Ureter (tissue), 1 donor: ENCODE results near the gene DUS1L. TPM values are rescaled to one million over a fixed set of nuclear protein-coding genes. Genes with fewer than 3 reads are reported as not detected.

ENCODE experiments used
- DNase-seq: peaks from one replicate; pipeline ENCODE4 v3.0.0-alpha.2; 2020; ENCODE audit warnings: low spot score
- total RNA-seq: library from RNA; stranded (reverse); gene quantifications from one replicate; pipeline ENCODE4 v1.2.4, GENCODE V29; 2023
- donor health status: DM: yes; HTN: yes; CAD: no.

The DUS1L gene
- total RNA-seq, 1 donor from 2014 or later = 158 TPM

DNA sequence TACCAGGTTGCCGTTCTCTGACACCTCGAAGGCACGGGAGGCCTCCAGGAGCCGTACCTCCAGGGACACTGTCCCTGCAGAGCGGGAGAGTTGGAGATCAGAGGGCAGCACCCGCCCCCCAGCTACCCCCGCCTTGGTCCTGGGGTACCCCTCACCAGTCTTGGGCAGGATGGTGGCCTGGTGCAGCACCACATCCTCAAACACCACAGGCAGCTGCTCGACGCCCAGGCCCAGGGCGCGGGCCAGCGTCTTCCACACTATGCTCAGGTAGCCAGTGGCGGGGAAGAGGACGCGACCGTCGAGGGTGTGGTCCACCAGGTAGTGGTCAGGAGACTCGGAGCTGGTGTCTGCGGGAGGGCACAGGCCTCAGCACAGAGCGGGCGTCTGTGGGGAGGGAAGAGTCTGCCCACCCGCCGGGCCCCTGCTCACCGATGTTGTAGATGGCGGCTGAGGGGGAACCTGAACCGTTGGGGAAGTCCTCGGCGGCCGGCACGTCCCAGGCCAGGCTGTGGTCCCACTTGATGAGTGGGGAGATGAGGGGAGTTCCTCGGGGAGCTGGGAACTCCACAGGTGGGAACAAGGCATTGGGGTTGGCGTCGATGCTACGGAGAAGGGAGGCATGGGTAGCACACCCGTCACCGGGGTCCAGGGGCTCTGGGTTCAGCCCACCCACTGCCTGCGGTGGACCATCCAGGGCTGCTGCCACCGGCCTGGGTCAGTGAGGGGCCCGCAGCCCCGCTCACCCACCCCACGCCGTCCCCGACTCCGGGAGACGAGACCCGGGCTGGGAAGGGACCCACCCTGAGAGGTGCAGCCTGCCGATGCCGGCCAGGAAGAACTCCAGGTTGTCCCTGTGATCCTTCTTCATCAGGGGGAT is 22.6 kb upstream of the DUS1L start:
- DNase-seq = no peak

DNA sequence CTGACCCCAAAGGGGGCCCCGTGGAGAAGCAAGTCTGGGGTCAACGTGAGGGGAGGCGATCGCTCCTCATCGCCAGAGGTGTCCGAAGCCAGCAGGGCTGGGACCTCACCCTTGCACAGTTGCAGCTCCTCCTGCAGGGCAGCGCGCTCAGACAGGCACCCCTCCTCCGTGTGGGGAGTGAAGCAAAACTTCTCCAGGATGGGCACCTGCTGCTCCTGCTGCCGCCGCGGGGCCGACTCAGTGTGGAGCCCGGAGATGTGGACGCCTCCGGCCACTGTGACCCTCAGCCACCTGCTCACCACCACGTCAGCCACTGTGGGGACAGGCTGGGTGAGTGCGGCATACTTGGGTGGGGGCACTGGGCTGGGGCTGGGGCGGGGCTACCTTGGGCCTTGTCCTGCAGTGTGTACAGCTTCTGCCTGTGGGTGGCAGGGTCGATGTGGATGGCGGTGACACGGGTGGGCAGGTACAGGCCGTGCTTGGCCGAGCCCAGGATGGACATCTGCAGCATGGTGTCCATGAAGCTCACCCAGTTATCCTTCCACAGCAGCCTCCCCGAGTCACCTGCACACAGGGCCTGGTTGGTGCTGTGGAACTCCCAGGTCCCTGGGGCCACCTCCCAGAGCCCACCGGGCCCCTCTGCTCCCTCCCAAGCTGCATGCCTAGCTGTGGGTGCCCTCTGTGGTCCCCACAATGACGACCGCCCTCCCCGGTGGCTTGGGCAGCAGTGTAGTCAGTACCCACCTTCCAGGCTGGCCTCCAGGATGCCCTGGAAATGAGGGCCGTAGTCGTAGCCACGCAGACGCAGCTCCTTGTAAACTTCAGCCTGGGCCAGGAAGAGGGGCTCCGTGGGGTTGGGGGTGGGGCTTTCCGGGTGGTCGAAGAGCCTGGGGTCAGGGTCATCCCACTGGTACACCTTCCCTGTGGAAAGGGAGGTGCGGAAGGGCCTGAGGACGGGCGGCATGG is 21.6 kb upstream of the DUS1L start:
- no peak for DNase-seq

DNA sequence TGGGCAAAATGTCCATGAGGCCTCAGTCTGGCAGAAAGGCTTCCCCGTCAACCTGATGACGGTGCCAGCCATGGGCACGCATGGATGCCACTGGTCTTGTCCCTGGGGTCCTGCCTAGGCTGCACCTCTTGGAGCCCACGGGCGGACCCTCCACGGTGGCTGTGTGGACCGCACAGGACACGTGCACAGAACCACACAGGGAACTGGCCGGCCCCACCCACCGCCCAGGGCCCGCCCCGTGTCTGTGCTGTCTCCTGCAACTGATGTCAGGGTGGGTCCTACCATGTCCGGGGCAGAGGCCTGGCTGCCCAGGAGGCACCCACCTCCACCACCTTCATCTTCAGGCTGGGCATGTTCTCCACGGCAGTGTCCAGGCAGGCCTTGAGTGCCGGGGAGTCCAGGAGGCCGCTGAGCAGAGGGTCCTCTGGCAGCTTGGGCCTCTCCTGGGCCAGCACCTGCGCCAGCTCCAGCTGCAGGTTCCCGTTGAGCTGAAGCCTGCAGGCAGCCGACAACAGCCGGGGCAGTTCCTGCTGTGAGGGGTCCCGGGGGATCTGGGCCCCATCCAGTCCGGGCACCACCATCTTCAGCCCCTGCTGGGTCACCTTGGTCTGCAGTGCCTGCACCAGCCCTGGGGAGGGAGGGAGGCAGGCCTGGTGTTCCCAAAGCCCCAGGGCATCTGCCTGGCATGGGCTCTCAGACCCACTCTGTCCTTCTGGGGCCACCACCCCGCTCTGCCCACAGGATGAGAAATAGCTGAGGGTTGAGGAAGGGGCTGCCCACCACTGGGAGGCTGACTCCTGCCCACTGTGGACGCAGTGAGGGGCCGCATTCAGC is 20.5 kb upstream of the DUS1L start:
- no peak for DNase-seq

DNA sequence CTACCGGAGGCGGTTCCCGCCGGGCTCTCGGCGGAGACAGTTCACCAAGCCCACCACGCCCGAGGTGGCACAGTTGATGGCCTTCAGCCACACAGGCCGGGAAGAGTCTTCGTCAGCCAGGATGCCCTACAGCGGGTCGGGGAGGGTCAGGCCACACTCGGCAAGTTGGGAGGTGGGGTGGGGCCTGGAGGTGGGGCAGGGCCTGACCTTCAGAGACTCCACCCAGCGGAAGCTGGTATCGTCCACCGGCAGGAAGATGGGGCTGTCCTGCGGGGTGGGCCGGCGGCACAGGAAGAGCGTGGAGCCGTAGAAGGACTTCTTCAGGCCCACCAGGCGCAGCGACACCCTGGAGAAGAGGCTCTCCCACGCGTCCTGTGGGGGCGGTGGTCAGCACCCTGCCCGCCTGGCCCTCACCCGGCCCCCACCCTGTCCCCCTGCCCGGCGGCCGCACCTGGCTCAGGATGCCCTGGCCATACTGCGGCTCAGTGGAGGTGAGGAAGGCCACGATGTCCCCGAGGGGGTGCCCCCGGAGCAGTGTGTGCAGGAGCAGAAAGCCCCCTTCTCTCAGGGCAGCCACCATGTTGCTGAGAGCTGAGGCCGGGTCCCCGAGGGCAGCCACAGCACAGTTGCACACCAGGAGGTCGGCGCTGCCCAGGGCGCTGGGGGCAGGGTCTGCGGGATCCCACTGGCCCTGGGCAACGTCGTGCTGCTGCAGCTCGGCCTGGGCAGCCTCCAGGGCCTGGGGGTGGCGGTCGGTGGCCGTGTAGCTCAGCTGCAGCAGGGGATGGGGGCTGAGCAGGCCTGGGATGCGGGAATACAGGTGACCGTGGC is 19.6 kb upstream of the DUS1L start:
- DNase-seq = no peak

DNA sequence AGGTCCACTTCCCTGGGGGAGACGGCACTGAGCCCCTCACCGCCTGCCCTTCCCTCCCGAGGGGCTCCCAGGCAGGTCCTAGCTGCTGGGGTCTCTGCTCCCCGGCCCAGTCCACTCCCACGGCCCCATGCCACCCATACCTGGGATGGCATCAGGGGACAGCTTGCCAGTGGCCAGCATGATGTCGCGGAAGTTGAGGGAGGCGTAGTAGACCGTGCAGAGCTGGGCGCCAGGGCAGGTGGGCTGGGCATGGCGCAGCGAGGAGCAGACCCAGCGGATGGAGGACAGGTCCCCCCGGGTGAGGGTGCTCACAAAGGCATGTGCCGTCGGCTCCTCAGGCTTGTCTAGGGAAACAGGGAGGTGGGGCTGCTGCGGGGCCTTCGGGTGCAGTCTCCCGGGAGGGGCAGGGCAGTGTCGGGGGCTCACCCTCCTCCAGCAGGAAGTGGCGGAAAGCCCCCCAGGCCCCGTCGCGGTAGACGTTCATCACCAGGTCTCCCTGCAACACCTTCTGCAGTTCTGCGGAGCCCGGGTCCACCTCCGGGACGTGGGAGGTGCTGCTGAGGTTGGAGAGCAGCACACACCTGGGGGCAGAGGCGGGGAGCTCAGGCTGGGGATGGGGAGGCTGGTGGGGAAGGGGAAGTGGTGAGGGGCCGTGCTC is 18.9 kb upstream of the DUS1L start:
- DNase-seq = no peak

DNA sequence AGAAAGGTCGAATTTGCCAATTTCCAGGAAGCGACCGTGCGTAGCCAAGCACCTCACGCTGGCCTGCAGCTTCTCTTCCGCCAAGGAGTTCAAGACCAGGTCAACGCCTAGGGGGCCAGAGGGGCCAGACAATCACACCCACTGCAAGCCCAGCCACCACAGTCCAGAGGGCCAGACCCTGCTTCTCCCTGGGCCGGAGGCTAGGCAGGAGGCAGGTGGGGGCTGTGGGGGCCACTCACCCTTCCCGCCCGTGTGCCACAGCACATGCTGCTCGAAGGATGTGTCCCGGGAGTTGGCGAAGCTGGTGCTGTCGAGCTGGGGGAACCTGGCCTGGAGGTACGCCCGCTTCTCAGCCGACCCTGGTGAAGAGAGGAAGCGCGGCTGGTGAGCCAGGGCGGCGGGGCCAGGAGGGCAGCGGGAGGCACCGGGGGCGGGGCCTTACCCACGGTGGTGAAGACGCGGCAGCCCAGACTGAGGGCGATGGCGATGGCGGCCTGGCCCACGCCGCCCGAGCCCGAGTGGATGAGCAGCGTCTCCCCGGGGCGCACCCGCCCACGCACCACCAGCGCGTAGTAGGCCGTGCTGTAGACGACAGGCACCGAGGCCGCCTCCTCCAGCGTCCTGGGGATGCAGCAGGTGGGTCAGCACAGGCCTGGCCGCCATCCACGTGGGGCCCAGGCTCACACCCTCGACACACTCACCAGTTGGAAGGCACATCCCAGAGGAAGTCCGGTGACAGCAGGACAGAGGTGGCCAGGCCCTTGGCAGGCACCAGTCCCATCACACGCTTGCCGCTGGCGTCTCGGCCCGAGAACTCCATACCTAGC is 18.1 kb upstream of the DUS1L start:
- DNase-seq = no peak

DNA sequence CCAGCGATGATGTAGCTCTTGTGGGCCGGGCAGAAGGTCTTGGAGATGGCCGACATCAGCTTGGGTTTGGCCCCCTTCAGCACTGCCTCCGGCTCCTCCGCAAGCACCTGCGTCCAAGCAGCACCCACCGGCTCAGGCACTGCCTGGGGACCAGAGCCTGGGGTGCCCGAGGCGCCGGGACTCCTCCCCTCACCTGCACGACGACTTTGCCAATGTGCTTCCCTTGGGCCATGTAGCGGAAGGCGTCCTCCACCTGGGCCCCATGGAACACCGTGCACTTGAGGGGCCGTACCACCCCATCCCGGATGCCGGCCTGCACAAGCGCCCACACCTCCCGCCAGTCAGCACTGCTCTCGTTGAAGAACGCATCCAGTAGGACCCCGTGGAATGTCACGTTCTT is 17.4 kb upstream of the DUS1L start:
- DNase-seq = no peak

DNA sequence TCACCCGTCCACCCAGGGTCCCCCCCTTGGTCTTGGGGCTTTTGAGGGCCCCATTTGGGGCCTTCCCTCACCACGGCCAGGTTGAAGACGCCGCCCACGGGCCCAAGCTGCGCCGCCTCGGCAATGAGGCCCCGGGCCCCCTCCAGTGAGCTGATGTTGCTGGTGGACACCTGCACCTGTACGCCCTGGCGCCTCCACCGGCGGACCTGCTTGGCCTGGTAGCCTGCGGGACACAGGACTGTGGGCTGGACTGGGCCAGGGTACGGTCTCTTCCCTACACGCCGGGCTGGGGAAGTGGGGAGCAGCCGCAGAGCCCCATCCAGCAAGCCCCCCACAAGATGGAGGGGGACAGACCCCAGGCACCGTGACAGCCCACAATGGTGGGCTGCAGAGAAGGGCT is 16.9 kb upstream of the DUS1L start:
- DNase-seq = no peak

DNA sequence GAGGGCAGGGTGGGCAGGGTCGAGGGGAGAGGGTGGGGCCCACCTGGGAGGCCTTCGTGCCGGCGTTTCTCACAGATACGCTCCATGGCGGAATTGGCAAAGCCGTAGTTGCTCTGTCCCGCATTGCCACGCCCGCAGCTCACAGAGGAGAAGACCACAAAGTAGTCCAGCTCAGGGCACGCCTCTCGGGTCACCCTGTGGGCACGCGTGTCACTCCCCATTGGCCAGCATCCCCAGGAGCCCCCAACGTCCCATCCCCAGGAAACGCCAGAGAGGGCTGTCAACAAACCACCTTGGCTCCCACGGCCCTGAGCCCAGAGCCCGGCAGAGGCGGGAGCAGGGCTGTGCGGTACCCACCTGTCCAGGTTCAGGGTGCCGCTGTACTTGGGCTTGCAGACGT is 16.4 kb upstream of the DUS1L start:
- no peak for DNase-seq

DNA sequence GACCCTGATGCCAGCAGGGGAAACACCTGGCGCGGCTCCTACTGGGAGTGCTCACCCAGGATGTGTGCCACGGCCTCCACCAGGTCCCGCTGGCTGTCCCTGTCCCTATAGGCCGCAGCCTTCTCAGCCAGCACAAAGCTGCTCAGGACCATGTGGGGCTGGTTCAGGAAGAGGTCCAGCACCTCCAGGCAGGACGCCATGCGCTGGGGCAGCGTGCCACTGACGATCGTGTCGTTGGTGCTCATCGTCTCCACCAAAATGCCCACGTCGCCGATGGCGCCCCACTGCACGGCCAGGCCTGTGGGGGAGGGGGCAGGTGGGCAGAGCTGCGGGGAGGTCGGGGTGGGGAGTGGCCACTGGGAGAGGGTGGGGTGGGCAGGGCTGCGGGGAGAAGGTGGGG is 15.9 kb upstream of the DUS1L start:
- DNase-seq = no peak

DNA sequence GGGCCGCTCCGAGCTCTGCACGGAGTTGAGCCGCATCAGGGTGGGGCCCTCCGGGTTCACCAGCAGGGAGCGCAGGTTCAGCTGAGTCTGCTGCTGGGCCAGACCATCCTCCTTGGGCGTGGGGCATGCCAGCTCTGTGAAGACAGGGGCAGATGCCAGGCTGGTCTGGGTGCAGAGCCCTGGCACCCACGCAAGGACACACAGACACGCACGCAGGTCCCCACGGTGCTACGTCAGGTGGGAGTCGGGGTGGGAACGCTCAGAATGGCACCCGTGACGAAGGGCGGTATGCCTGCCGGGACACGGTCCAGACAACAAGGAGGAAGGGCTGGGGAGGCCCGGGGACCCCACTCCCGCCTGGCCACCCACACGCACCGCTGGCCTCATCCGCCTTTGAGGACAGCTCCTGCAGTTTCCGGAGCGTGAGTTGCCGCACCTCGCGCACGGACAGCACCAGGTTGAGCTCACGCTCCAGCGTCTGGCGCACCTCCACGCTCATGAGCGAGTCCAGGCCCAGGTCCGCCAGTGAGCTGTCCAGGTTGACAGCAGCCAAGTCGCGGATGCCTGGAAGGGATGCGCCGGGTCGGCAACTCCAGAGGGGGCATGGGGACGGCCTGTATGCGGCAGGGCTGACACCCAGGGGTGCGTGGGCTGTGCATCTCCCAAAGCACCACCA is 15.3 kb upstream of the DUS1L start:
- no peak for DNase-seq

DNA sequence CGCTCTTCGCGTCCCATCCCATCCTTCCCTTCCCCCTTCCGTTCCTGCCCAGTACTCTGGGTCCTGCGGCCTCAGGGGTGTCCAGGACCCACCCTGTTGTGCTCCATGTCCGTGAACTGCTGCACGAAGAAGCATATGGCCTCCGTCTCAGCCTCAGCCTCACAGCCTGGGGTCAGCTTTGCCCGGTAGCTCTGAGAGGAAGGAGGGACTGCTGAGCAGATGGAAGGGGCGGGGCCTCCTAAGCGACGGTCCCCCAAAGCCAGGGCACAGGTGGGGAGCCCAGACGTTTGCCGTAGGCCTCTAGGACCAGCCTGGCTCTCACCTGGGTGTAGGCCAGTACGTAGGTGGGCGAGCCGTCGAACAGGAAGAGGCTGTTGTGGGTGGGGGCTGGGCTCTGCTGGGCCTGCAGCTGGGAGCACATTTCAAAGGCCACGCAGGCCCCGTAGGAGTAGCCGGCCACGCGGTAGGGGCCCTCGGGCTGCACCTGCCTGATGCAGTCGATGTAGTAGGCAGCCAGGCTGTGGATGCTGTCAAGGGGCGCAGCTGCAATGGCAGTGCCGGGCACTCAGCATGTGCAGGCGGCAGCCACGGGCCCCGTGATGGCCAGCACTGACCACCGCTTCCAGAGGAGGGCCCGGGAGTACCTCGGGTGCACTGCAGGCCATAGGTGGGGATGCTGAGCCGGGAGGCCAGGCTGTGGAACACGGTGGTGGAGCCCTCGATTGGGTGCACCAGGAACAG is 14.6 kb upstream of the DUS1L start:
- DNase-seq = no peak

DNA sequence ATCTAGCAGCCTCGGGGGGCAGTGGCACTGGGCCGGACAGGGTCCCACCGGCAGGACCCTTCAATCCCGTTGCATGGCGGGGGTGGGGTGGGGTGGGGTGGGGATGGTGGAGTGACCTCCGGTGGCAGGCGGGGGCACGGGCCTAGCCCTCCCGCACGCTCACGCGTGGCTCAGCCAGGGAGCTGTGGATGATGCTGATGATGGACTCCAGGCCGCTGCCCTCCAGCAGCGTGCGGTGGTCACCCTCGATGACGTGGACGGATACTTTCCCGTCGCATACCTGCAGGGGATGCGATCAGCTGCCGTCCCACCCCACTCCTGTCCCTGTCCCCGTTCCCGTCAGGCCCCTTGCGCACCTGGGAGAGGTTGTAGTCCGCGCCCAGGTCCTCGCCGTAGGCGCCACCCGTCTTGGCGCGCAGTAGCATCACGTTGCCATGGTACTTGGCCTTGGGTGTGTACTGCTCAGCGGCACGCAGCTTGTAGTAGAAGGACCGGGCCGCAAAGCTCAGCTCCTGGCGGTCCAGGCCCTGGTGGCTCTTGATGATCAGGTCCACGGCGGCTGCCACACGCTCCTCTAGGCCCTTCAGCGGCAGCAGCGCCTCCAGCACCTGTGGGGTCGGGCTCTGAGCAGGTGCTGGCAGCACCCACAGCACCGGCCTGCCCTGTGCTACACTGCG is 13.5 kb upstream of the DUS1L start:
- DNase-seq = no peak

DNA sequence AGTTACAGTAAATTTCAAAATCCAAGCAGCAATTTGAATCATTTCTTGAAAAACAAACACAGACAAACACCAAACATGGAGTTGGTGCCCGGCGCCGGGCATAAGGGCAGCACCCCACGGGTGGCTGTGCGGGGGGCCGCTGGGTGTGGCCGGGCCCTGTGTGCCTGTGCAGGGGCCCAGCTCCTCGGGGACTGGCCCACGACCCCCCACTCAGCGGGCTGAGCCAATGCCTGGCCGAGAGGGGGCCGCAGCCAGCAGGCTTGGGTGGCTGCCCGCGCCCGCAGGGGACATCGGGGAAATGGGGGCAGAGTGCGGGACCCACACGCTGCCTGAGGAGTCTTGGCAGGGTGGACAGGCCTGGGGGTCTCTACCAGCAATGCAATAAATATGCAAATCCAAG is 12.8 kb upstream of the DUS1L start:
- no peak for DNase-seq

DNA sequence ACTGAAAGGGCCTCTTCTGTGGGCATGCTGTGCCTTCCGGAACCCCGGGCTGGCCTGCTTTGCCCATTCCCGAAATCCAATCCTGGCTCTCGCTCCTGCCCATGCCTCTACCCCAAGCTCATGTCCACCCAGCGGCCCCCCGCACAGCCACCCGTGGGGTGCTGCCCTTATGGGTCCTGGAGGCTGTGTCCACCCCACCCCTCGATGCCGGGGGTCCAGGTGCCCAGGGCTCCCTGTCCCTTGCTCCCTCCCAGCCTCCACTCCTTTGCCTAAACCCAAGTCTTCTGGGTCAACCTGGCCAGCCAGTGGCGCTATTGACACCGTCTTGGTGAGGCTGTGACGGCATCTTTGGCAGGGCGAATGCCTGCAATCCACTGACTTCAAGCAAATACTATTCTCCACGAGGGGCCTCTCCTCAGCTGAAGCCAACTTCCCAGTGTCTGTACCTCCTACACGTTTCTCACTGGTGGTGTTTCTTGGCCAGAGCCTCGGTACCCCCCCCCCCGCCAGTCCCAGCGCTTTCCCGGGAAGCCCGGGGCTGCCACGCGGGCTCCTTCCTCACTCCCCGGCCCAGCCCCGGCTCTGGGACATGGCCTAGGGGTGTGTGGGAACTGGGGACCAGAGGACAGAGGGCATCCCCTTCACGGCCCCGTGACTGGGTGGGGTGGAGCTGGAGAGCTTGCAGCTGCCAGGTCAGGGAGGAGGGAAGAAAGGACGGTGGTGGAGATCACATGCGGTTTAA is 12.2 kb upstream of the DUS1L start:
- DNase-seq = no peak

DNA sequence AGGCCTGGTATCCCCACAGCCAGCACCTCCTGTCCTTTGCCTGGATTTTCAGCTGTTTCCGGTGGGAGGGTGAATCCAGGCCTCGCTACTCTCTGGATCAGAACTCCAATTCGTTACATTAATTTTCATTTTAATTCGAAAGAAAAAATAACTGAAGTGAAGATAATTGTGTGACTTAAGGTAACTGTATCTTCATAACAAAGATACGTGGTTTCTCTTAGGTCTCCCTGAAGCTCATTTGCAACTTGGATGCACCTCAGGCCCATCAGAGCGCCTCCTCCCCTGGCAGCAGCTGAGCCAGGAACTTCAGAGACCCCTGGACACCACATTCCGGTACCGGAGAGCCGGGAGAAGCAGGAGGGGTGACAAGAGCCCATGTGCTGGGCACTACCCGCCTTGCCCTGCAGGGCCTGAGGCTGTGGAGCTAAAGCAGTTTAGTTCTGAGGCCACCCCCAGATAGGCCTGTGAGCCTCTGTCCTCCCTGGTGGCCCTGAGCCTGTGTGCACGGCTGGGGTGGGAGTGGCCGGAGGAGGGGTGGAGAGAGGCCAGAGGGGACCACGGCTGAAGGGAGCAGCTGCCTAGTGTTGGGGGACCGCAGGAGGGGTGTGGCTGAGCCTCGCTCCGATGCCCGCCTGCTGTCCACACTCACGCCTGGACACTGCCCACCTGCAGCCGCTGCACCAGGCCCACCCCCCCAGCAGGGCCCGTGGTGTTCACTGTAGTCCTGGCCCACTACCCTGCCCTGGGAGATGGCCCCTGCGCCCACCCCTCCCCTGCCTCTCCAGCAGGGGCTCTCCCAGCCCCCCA is 11.4 kb upstream of the DUS1L start:
- no peak for DNase-seq
